Stimulated activated CD8-positive, alpha-beta memory T cell treated with anti-CD3 and anti-CD28 coated beads, Interleukin-12 subunit alpha, Interleukin-12 subunit beta, amount 100 ng/mL, for 24 hours (primary cell): ENCODE data around the gene RGMB.

ENCODE experiments used
- DNase-seq: peaks from one replicate; pipeline ENCODE4 v3.0.0-alpha.2; 2020; ENCODE audit errors: extremely low read depth

Gene RGMB

GRCh38 chr5:98785244-98785643, 11.8 kb downstream of the RGMB start:
- DNase-seq, result no peak

- no peak for DNase-seq
Observed at GRCh38 chr5:98786191-98786853, 12.9 kb downstream of the RGMB start.

DNA sequence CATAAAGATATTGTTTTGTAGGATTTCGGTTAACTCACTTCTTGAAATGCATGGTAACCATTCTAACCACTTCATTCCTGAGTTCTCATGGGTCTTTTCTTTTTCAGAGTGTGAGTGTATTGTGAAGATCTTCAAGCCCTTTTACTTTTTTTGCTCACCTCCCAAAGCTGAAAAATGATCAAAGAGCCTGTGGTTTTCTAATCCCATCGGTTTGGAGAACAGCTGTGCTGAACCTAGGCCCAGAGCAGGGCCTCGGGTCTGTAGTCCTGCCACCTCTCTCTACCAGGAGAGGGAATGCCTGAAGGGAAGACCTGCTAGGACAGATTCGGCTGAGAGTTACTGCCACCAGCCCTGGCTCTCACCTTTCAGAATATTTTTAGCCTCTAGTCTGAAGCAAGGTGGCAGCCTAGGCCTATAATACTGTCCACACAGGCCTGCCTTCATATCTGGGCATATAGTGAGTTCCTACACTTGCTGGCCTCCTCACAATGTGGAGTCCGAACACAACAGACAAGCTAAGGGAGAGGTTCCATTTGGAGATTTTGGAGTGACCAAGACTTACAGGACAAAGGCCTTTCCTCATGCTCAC, 13.8 kb downstream of the RGMB start:
- no peak for DNase-seq

- DNase-seq, result no peak
Observed at GRCh38 chr5:98789029-98789428, 15.6 kb downstream of the RGMB start.

DNA sequence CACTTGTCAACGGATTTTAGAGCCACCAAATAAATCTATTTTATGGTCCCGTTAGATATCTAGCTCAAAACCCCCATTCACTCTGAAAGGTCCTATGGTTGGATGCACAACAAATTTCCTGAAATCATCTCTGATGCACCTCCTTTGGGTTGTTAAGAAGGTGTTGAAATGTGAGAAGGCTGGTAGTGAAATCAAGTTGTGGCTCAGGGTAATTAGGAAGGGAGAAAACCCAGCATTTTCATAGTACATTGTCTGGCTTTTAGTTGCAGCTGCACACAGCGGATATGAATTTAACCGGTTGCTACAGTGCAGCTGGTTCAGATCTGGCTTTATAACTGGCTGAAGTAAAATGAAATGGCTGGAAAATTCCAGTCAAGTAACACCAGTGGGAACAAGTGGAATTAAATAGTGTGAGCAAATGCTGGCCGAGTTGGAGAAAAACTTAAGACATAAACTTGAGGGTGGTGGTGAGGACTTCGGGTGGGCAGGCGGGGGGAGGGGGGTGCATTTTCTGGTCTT, 17.6 kb downstream of the RGMB start:
- DNase-seq, result no peak

DNA sequence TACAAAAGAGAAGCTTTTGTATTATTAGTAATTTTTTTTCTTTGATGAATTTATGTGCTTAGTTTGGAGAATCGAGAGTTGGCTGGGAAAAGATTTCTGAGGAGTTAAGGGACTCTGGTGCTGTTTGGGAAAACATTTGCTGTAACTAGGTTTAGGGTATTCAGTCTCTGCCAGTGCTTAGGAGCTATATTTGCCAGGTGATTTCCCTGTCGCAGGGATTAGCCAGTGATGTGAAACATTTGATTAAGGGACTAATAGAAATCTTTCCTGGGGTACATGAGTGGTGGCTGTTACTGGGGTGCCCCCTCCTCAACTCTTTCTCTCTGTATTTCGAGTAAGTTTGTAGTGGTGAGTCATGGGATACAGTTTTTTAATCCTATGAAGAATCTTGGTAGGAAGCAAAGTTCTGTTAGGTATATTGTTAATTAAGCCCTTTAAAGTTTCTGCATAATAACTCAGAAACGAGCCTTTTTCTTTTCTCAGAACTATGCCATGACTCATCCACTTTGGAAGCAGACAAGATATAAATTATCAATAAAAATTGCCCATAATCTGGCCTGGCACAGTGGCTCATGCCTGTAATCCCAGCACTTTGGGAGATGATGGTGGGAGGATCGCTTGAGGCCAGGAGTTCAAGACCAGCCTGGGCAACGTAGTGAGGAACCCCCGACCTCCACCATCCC, 18.6 kb downstream of the RGMB start:
- no peak for DNase-seq

GRCh38 chr5:98793223-98793622, 19.8 kb downstream of the RGMB start:
- DNase-seq, result no peak

GRCh38 chr5:98794001-98794400, 20.5 kb downstream of the RGMB start:
- DNase-seq, result no peak

- no peak for DNase-seq
Observed at GRCh38 chr5:98794414-98795080, 21.1 kb downstream of the RGMB start.

DNA sequence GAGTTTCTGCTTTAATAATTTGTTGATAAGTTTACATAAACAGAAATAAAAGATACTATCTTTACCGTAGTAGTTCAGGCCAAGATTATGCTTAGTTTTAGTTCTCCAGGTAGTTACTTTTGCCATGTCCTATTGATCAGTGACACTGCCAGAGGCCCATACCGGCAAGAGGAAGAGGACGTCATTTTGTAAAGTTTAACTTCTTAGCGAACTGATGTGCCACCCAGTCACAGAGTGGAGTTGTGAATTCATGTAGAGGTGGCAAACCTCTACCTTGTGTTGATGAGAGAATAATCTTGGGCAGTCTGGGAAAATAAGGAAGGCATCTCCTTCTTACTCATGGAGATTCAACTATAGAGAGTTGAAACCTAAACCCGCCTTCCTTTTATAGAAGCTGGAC, 21.8 kb downstream of the RGMB start:
- DNase-seq, result no peak

- DNase-seq, result peak; percentile 2
Observed at GRCh38 chr5:98796197-98796972, 22.9 kb downstream of the RGMB start.

DNA sequence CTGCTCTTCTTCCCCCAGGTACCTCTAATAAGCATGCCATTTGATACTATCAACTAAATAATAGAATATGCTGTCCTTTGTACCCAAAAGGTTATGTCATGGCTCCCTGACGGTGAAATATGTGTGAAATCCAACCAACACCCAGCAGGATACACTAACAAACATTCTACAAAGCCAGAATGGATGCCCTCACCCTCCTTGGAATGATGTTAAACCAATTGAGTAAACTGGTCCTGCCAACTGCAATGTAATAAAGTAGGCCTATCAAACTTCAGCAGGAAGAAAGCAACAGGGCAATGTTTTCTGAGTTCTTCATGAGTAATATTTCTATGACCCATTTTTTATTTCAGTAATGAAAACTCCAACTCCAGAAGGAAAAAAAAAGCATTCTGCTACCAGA, 24.9 kb downstream of the RGMB start:
- DNase-seq, result no peak

- no peak for DNase-seq
Observed at GRCh38 chr5:98798847-98799246, 25.4 kb downstream of the RGMB start.

DNA sequence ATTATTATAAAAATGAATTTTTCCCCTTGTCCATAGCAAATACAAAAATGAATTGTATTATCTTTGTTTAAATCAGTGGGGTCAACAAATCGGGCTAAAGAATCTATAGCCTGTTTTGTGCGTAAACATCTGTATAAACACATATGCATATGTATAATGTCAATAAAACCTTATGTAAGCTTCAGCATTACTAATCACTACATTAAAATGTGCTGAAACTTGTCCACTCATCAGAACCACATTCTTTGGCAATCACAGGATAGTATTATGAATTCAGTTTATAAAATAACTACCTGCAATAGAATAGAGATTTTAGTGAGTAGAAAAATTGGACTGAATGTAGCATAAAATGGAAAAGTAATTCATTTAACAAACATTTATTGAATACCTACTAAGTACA, 30.6 kb downstream of the RGMB start:
- DNase-seq, result no peak

DNA sequence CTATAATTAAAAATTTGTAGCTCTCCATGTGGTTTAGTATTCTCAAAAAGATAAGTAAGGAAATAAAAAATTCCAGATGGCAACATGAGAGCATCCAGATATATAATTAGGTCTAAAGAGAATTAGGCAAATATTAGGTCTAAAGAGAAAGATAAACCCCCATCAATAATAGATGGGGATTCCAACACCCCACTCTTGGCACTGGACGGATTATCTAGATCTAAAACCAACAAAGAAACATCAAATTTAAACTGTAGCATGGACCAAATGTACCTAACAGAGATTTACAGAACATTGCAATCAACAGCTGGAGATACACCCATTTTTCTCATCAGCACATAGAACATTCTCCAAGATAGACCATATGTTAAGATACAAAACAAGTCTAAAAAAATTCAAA, 31.6 kb downstream of the RGMB start:
- DNase-seq, result no peak

DNA sequence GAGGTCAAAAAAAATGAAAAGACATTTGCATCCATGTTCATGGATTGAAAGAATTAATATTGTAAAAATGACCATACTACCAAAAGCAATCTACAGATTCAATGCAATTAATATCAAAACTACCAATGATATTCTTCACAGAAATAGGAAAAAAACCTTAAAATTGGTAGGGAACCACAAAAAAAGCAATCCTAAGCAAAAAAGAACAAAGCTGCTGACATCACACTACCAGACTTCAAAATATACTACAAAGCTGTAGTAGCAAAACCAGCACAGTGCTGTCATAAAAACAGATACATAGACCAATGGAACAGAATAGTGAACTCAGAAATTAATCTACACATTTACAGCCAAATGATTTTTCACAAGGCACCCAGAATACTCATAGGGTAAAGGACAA, 34.3 kb downstream of the RGMB start:
- no peak for DNase-seq

- DNase-seq, result no peak
Observed at GRCh38 chr5:98810206-98810605, 36.7 kb downstream of the RGMB start.

DNA sequence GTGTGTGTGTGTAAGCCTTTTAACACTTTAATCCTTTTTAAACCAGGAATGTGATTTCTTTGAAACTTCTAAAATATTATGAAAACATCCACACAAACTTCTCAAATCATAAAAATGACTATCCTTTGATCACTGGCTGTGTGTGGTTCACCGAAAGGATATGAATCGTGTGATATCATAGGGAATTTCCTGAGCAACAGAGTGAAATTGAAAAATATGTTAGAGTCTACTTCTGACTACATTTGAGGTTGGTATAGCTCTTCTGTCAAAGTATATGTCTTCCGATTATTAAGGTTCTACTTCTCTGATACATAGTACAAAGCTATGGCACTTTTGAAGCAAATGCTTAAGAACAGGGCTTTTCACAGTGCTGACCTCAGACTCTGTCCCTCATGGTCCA, 40.3 kb downstream of the RGMB start:
- no peak for DNase-seq

DNA sequence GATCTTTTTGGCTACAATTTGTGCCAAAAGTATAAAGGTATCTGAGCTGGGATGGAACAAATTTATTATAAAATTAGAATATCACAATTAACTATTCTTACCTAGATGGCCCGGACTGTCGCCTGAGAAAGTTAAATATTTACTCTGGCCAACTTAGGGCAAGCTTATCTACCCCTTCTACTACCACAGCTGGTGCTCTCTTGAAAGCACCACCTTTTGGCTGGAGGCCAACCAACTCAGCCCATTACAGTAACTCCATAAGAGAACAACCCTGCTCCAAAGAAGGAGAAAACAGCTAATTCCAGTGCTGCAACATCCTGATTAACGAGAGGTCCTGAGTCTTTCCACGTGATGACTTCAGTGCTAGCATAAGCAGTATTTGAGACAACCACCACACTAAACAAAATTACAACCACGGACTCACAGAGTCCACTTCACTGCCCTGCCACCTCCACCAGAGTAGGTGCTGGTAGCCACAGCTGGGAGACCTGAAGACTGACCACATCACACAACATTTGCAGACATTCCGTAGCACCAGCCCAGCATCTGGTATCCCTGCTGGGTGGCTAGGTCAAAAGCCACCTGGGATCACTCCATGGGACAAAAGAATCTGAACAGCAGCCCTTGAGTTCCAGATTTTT, 43.2 kb downstream of the RGMB start:
- no peak for DNase-seq

- no peak for DNase-seq
Observed at GRCh38 chr5:98825582-98826375, 52.3 kb downstream of the RGMB start.

- DNase-seq, result no peak
Observed at GRCh38 chr5:98827161-98827560, 53.7 kb downstream of the RGMB start.
